Measurements from ENCODE around the gene PCDH9.

DNA sequence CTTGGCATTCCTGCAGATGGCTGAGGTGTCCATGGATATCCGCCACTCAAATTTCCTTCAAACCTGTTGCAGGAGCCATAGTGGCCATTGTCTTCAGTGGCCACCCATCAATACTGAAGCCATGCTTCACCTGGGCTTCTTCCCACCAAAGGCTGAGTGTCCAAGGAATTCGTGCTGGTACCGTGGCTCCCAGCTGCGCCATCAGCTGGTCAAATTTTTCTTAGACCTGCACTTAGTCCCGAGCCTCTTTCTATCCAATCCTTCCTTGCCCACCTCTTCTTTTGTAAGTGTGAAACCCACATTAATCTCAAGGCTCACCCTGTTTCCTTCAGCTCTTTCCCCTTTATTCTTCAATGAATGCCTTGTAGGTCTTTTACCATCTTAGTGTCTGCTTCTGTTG, 152.1 kb downstream of the PCDH9 start:
- TF ChIP-seq POLR2A (IDR thresholded peaks at IDR 0.05) = no peak
- TF ChIP-seq EP300 (IDR thresholded peaks at IDR 0.05) = no peak

Measured in upper lobe of left lung (tissue), 4 donors.